VCaP (cell line): ENCODE results near the gene GALNT15.

Experiments used
- H3K27ac ChIP-seq: fragments of 450-650 bp; 2 replicates; pipeline ENCODE4 v1.5.1; 2017
- TF ChIP-seq, protein P1 (sequence below): fragments of 450-650 bp; conservative IDR thresholded peaks from 2 replicates; pipeline ENCODE4 v1.5.1; 2017; ENCODE audit warnings: mild to moderate bottlenecking, moderate library complexity

Gene GALNT15

DNA sequence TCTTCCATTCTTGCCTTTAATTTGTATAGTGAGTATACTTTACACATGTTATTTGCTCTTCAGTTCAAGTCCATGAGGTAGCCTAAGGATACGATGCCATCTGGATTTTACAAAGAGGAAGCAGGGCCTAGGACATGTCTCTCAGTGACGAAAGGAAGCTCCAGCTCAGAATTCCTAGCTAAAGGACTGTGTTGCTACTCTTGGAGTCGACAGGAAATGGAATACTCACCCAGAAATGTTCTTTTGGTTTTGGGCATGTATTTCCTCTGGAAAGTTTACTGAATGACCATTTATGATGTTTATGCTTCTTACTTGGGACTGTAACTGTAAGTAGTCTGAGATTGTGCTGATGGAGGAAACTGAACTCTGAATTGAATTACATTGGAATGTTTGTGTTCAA lies 103.0 kb downstream of the GALNT15 start:
- H3K27ac ChIP-seq = no peak overlapping the region
- TF ChIP-seq, protein P1, sequence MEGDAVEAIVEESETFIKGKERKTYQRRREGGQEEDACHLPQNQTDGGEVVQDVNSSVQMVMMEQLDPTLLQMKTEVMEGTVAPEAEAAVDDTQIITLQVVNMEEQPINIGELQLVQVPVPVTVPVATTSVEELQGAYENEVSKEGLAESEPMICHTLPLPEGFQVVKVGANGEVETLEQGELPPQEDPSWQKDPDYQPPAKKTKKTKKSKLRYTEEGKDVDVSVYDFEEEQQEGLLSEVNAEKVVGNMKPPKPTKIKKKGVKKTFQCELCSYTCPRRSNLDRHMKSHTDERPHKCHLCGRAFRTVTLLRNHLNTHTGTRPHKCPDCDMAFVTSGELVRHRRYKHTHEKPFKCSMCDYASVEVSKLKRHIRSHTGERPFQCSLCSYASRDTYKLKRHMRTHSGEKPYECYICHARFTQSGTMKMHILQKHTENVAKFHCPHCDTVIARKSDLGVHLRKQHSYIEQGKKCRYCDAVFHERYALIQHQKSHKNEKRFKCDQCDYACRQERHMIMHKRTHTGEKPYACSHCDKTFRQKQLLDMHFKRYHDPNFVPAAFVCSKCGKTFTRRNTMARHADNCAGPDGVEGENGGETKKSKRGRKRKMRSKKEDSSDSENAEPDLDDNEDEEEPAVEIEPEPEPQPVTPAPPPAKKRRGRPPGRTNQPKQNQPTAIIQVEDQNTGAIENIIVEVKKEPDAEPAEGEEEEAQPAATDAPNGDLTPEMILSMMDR = no peak

- TF ChIP-seq, protein P1 = no peak
- H3K27ac ChIP-seq = no peak overlapping the region
Measured at GRCh38 chr3:16279010-16279801, 104.7 kb downstream of the GALNT15 start.

DNA sequence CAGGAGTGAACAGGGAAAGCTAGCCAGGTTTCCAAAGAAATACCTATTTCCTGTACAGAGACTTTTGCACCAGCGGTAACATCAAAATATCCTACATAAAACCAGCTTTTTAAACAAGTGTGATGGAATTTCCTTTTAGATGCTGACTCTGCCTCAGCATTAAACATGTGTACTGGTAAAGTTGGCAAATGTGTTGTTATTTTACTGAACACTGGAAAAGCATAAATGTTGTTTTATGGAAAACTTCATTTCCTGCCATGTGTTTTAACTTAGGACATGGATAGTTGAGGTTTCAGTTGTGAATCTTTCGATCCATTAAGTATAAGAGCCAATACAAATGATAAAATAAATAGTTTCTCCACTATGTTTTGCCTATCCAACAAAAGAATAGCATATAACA lies 106.2 kb downstream of the GALNT15 start:
- TF ChIP-seq, protein P1 = no peak
- H3K27ac ChIP-seq = no peak overlapping the region
